Forelimb muscle (tissue), 1 donor: ENCODE results near the gene STX2. TPM values are rescaled to one million over a fixed set of nuclear protein-coding genes. Genes with fewer than 3 reads are reported as not detected.
"Not testable (repeated sequence)": the region's sequence is repeated elsewhere in the genome, so short reads cannot be mapped to it uniquely, and the experiment has no call there.

Experiments
- DNase-seq: peaks from one replicate; pipeline ENCODE4 v3.0.0-alpha.2; 2013; ENCODE audit warnings: low read depth
- polyA plus RNA-seq: library from polyadenylated mRNA; unstranded; fragments of 120-200 nt; gene quantifications from one replicate; pipeline ENCODE4 v1.2.1, GENCODE V29; 2013; ENCODE audit not compliant: insufficient read length

STX2 gene
- polyA plus RNA-seq, 1 donor = 14.6 TPM

GRCh38 chr12:130870442-130871285 is 31.6 kb upstream of the STX2 start:
- DNase-seq = no peak

- no peak for DNase-seq
These were observed 29.4 kb upstream of the STX2 start for GRCh38 chr12:130868412-130868811.

- no peak for DNase-seq
These were observed 24.2 kb upstream of the STX2 start for GRCh38 chr12:130863298-130863697.

- not testable (repeated sequence) for DNase-seq
These were observed 23.7 kb upstream of the STX2 start for GRCh38 chr12:130862771-130863170.

- no peak for DNase-seq
These were observed 23.1 kb upstream of the STX2 start for GRCh38 chr12:130862161-130862560.

- DNase-seq = no peak
These were observed 21.3 kb upstream of the STX2 start for GRCh38 chr12:130860311-130860710.

GRCh38 chr12:130859161-130859560 is 20.1 kb upstream of the STX2 start:
- no peak for DNase-seq

GRCh38 chr12:130858084-130858483 is 19.0 kb upstream of the STX2 start:
- DNase-seq = no peak

- DNase-seq = no peak
These were observed 17.0 kb upstream of the STX2 start for GRCh38 chr12:130856088-130856487.

- no peak for DNase-seq
These were observed 11.5 kb upstream of the STX2 start for GRCh38 chr12:130850418-130851021.

- no peak for DNase-seq
These were observed 10.7 kb upstream of the STX2 start for GRCh38 chr12:130849561-130850417.

GRCh38 chr12:130848785-130849305 is 9.8 kb upstream of the STX2 start:
- not testable (repeated sequence) for DNase-seq

GRCh38 chr12:130848105-130848504 is 9.1 kb upstream of the STX2 start:
- not testable (repeated sequence) for DNase-seq

- DNase-seq = no peak
These were observed 8.1 kb upstream of the STX2 start for GRCh38 chr12:130847112-130847511.

- no peak for DNase-seq
These were observed 7.3 kb upstream of the STX2 start for GRCh38 chr12:130846369-130846768.

GRCh38 chr12:130839770-130840404 is 837 bp upstream of the STX2 start:
- DNase-seq = no peak

- DNase-seq = no peak
These were observed 633 bp downstream of the STX2 start for GRCh38 chr12:130838284-130838950.

- no peak for DNase-seq
These were observed 3.6 kb downstream of the STX2 start for GRCh38 chr12:130835436-130835835.

- no peak for DNase-seq
These were observed 4.0 kb downstream of the STX2 start for GRCh38 chr12:130835011-130835410.

- DNase-seq = no peak
These were observed 6.4 kb downstream of the STX2 start for GRCh38 chr12:130832561-130833209.
